GM23248 (cell line): Measurements from ENCODE around the gene STK11IP.

ENCODE experiments used
- EZH2 ChIP-seq: fragments of 200-600 bp; sonication (generic); IDR thresholded peaks from 2 replicates; pipeline ENCODE4 v1.6.1; 2018; ENCODE audit warnings: antibody characterized with exemption, mild to moderate bottlenecking; ENCODE audit not compliant: insufficient read depth, poor library complexity, severe bottlenecking
- EZH2phosphoT487 ChIP-seq: fragments of 200-600 bp; sonication (generic); IDR thresholded peaks from 2 replicates; pipeline ENCODE4 v1.6.1; 2018; ENCODE audit warnings: antibody characterized with exemption, moderate library complexity, mild to moderate bottlenecking, low read depth; ENCODE audit not compliant: insufficient read depth

DNA sequence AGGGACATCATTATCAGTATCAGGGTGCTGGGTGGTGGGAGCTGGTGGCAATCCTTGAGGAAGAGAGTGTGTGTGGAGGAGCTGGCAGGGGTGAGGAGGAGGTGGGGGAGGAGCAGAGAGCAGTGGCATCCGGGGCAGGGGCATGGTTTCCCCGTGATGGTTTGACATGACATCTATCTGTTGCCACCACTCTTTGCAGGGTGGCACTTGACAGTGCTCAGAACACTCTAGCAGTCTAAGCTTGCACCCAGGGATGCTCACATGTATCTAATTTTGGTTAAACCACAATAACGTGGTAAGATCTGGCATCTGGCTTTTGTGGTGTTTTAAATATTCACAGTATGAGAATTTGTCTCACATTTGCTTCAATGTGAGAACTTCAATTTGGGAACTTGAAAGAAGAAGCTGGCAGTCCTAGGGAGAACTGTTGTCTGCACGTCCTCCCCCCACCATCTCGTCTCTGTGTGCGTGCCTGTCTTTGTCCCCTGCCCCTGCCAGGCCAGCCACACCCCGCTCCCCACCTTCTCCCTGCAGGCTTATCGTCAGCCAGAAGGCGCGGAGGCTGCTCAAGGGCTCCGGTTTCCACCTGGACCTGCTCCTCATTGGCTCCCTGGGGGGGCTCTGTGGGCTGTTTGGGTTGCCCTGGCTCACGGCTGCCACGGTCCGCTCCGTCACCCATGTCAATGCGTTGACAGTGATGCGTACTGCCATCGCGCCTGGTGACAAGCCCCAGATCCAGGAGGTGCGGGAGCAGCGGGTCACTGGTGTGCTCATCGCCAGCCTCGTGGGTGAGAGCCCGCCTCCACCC, 41.5 kb downstream of the STK11IP start:
- TF ChIP-seq EZH2phosphoT487 (no peak), EZH2 (no peak)
